GM19452 (cell line): ENCODE measurements around the gene OTOG.

ENCODE experiments used
- ATAC-seq: cut with Tn5 transposase; IDR thresholded peaks from one replicate; pipeline ENCODE4 v1.9.1; 2021; ENCODE audit not compliant: unreplicated experiment

OTOG gene

DNA sequence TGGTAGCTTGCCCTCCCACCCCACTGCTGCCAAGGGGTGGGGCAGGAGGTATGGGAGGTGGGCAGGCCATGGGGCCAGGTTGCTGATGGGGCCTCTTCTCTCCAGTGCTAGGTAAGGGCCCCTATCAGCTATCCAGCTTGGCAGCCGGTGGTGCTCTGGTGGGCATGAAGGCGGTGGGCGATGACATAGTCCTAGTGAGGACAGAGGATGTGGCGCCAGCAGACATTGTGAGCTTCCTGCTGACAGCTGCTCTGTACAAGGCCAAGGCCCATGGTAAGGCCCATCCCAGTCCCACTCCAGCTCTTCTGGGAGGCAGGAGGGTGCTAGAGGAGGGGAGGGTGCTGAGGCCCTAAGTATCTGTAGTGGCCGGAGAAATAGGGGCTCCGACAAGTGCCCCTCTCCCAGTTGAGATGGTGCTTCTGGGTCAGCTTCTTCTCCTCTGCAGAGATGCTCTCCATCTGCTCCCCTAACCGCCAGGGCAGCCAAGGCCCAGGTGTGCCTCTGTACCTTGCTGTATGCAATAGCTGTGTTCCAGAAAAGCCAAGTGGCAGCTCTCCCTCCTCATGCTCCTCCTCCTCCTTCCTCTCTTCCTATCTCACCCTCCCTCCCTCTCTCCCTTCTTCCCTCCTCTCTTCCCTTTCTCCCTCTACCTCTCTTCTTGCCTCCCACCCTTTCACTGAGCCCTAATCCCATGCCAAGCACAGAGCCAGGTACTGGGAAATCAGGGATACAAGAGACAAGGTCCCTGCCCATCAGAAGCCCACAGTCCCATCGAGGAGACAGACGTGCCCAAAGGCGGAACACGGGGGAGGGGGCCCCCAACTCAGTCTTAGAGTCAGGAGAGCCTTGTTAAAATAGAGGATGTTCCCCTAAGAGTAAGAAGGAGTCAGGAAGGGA is 55.3 kb downstream of the OTOG start:
- no peak for ATAC-seq

DNA sequence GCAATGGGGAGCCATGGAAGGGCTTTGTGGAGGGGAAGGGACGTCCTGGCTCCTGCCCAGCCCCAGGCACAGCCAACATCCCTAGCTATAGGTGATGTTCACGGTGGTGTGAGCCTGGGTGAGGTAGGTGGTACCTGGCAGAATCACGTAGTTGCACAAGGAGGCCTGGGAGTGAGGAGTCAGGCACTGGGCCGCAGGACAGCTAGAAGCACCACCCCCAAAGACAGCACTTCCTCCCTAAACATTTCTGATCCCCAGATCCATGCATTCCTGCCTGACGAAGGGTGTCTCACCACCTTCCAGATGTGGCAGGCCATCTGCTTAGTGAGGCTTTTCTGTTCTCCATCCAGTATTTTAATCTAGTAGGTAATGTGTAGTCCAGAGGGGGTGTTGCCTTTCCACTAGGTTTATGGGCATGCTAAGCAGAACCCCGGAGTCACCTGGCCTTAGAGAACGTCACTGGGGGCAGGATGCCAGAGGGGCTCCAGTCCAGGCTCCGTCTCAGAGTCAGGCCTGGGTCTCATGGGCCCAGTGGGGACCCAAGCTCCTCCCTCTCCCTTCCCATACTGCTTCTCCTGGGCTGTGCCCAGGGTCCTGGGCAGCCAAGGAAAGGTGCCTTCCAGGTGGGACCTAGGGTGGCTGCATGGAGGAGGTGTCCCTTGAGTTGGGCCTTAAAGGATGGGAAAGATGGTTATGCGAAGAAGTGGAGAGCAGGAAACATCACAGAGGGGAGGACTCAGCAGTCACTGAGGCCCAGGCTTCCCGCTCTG is 56.2 kb downstream of the OTOG start:
- ATAC-seq, result no peak

DNA sequence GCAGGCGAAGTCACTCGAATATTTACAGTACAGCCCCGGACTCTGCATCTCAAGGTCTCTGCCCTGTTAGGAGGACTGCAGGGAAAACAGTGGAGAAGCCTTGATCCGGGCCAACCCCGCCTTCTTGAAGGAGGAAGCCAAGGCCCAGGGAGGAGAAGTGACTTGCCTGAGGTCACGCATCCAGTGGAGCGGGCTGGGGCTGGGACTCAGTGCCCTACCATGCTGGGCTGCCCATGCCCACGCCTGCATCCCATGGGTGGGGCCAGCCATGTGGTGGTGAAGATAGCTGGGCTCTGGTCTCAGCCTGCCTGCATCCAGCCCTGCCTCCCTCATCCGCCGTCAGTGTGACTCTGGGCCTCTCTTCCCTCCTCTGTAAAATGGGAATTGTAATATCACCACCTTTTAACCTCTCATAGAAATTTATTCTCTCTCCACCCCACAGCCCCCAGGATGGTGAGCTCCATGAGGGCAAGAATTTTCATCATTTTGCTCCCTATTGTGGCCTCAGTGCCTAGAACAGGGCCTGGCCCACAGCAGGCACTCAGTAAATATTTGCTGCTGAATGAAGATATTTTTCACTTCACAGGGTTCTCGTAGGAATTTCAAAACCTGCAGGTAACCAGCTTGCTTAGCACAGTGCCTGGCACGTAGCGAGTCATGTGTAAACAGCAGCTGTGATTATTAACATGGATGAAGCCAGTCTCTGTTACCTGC is 57.3 kb downstream of the OTOG start:
- ATAC-seq, result no peak

DNA sequence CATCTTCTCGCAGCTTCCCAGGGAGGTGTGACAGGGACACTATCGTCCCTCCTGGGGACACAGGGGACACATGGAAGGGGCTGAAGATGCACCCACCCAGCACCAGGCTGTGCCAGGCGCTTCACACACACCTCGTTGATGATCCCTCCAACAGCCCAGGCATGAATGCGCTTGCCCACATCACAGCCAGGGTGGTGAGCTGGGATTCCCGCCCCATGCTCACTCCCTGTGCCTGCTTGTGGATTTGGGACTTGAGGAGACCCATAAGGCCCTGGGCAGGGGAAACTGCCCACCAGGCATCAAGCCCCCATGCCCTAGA is 57.8 kb downstream of the OTOG start:
- no peak for ATAC-seq

DNA sequence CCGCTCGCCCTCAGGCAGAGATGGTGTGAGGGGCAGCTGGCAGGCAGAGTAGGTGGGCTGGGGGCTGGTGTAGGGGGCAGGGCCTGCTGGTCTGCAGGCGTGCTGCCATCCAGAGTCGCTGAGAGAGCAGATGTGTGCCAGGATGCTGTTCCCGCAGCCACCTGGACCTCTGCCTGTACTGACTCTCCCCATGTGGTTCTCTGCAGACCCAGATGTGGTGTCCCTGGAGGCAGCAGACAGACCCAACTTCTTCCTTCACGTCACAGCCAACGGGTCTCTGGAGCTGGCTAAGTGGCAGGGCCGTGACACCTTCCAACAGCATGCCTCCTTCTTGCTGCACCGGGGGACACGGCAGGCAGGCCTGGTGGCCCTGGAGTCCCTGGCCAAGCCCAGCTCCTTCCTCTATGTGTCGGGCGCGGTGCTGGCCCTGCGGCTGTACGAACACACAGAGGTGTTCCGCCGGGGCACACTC is 58.6 kb downstream of the OTOG start:
- ATAC-seq, result no peak

DNA sequence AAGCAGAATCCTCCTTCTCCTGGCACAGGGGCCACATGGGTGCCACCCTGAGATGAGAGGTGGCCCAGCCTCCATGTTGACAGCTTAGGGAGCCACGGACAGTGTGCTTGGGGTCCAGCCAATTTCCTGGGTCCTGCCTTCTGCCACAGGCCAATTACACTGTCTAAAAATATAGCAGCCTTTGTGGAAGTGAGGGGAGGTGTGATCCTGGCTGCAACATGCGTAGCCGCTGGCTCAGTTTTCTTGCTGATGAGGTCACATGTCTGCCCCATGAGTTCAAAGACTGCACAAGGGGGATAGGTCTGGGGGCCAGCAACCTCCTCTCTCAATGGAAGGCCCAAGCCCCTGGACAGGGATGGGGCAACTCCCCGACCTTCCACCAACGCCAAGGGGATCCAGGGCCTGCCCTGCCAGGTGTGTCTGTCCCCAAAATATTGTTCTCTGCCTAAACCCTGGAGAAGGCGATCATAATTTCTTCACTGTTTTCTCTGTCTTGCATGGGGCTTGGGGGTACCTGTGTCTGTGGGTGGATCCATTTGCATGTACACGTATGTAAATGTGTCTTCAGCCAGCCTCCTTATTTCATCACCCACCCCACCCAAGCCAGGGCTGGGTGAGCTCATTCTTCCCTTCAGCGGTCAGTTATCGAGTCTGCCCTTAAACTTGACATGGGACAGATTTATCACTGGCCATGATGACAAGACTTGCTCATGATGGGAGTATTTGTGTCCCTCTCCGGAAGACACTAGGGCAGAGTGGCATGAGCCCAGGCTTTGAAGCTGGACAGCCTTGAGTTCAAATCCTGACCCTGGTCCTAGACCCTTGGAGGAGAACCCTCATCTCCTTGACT is 59.4 kb downstream of the OTOG start:
- no peak for ATAC-seq

DNA sequence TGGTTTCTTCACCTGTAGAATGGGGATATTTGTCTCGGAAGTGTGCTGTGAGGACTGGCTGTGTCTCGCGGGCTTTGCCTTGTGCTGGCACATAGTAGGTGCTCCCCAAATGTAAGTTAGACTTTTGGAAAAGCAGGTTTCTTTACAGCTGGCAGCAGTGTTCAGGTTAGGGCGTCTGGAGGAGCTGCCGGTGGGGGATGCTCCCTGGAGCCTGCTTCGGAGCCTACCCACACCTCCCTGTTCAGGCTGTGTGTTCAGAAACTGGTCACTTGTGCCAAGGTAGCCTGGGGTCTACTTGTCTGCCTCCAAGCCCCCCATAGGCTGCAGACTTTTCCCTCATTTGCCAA is 60.0 kb downstream of the OTOG start:
- no peak for ATAC-seq

DNA sequence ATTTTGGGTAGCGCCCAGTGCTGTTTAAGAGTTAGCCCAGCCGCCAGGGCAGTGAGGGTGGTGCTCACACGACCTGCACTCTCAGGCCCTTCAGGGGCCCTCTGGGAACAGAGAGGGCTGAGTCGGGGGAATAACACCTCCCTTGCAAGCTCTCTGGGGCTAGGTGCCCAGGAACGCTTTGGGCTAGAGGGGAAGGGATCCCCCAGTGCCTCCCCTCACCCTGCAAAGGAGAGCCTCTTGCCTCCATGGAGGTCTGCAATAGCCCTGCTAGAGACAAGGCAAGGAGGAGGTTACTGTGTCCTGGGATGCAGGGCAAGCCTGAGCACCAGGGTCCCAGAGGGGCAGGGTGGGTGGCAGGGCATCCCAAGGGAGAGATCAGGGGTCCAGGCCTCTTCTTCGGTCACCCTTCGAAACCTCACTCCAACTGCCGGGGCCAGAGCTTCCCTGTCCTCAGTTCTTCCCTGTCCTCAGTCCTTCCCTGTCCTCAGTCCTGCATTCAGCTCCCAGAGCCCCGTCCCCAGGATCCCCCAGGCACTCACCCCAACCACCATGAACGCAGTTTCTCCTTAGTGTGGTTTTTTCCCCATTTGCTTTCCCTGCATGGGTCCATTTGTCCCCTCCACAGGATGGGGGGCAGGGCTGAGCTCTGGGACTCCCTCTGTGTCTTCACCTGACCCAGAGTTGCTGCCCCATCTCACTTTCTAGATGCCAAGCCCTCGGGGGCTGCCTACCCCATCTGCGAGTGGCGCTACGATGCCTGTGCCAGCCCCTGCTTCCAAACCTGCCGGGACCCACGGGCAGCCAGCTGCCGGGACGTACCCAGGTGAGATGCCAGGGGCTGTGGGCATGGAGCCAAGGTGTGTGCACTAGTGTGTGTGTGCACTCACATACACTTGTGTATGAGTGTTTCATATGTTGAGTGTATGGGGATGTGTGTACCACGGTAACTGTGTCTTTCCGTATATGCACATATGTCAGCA is 60.8 kb downstream of the OTOG start:
- ATAC-seq, result no peak

DNA sequence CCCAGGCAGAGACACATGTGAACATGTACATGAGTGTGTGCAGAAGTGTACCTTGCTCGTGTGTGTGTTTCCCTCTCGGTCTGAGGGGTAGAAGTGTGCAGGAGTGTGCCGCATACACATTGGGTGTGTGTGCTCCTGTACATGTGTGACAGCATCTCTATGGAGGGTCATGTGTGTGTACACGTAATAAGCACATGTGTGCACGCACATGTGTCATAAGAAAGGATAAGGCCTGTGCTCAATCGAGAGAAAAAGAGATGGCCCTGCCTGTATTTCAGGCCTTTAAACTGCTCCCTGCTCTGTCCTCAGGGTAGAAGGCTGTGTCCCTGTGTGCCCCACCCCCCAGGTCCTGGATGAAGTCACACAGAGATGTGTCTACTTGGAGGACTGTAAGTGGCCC is 61.8 kb downstream of the OTOG start:
- no peak for ATAC-seq

DNA sequence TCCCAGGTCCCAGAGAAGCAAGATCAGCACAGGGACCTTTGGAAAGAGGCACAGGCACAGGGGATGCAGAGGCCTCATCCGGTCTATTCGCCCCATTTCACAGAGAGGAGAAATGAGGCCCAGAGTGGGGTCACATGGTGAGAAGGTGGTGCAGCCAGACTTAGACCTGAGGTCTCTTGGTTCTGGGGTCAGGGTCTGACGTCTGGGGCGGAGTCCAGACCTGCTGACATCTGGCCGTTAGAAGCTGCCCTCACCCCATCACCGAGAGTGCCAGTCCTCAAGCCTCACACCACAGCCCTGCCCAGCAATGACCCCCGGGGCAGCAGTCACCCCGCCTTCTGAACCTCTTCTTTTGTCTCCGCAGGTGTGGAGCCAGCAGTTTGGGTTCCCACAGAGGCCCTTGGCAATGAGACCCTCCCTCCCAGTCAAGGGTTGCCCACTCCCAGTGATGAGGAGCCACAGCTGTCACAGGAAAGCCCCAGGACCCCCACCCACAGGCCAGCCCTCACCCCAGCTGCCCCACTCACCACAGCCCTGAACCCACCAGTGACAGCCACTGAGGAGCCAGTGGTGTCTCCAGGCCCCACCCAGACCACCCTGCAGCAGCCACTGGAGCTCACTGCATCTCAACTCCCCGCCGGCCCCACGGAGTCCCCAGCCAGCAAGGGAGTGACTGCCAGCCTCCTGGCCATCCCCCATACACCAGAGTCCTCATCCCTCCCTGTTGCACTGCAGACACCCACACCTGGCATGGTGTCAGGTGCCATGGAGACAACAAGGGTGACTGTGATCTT is 62.4 kb downstream of the OTOG start:
- no peak for ATAC-seq

DNA sequence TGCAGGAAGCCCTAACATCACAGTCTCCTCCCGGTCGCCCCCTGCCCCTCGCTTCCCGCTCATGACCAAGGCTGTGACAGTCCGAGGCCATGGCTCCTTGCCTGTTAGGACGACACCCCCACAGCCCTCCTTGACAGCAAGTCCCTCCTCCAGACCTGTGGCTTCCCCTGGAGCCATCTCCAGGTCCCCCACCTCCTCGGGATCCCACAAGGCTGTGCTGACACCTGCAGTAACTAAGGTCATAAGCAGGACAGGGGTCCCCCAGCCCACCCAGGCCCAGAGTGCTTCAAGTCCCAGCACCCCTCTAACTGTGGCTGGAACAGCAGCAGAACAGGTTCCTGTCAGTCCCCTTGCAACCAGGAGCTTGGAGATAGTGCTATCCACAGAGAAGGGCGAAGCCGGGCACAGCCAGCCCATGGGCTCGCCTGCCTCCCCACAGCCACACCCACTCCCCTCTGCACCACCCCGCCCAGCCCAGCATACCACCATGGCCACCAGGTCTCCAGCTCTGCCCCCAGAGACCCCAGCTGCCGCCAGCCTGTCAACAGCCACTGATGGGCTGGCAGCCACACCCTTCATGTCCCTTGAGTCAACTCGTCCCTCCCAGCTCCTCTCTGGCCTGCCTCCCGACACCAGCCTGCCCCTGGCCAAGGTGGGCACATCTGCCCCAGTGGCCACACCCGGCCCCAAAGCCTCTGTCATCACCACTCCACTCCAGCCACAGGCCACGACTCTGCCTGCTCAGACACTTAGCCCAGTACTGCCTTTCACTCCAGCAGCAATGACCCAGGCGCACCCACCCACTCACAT is 63.2 kb downstream of the OTOG start:
- no peak for ATAC-seq

DNA sequence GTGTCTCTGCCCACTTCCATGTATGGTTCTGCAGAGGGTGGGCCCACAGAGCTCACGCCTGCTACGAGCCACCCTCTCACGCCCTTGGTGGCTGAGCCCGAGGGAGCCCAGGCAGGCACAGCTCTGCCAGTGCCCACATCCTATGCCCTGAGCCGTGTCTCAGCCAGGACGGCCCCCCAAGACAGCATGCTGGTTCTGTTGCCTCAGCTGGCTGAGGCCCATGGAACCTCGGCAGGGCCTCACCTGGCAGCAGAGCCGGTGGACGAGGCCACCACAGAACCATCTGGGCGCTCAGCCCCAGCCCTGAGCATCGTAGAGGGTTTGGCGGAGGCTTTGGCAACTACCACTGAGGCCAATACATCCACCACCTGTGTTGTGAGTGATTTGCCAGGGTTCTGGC is 64.0 kb downstream of the OTOG start:
- ATAC-seq, result no peak

DNA sequence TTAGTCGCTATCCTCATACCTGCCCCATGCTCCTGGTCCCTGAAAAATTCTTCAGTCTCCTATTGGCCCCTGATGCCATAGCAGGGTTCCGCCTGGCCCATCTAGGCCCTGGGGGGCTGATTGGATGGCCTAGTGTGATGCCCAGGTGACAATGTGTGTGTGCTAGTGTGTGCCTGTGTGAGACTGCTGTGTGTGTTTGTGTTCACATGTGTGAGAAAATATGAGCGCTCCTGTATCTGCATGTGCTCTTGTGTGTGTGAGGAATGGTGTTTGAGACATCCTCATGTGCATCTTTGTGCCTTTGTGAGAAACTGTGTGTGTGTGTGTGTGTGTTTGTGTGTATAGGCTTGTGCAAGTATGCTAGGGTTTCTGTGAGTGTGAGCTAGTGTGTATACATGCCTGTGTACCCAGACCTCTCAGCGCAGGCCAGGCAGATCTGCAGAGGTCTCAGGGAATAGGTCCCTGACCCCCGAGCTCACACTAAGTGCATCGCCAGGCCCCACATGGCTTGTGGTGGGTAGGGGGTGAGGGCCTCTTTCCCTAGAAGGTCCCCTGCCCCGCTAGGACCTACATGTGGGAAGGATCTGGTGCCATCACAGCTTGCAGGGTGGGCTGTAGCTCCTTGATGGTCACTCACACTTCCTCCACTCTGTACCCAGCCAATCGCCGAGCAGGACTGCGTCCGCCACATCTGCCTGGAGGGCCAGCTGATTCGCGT is 64.6 kb downstream of the OTOG start:
- ATAC-seq, result no peak

DNA sequence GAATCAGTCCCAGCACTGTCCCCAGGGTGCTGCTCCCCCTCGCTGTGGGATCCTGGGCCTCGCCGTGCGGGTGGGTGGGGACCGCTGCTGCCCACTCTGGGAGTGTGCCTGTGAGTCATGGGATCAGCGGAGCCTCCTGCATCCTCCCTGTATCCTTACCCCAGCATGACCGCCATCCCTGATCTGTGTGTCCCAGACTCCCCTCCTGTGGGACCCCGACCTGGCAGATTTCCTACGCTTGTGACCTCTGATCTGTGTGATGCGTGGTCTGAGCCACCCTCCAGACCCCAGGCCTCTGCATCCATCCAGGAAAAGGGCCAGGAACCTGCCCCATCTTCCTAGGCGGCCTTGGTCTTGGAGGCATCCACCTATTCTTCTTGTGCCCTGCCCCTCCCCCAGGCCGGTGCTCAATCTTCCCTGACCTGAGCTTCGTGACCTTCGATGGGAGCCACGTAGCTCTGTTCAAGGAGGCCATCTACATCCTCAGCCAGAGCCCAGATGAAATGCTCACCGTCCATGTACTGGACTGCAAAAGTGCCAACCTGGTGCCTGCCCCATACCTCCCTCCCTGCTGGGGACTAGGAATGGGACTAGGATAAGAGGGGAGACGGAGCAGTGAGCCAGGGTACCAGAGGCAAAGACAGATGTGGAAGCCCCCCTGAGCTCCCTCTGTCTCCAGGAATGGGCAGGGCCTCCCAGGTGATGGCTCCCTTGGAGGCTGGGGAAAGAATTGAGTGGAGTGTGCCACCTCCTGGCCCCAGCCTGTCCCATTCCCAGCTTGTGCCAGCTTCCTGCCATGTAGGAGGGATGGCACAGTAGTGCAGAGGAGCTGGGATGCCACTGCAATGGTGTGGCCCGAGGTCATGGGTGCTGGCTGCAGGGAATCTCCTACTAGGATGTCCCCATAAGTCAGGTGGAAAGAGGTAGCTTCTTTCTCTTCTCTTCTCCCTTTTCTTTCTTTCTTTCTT is 65.4 kb downstream of the OTOG start:
- ATAC-seq, result no peak

DNA sequence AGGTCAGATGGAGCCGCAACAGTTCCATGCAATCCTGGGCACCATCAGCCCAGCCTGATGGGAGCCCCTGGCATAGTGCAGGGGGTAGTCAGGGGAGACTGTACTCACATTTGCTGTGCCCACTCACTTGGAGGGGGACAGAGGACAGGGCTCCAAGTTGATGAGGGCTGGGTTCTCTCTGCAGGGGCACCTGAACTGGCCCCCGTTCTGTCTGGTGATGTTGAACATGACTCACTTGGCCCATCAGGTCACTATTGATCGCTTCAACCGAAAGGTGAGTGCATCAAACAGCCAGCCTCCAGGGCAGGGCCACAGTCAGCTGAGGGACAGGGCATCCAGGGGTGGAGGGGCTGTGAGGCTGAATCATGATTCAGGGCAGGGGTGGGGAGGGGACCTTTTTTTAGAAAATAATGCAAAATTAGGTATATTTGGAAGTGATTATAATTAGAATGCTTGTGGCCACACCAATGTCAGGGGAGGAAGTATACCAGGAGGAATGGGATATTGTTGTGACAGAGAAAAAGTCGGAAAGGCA is 66.4 kb downstream of the OTOG start:
- ATAC-seq, result no peak

DNA sequence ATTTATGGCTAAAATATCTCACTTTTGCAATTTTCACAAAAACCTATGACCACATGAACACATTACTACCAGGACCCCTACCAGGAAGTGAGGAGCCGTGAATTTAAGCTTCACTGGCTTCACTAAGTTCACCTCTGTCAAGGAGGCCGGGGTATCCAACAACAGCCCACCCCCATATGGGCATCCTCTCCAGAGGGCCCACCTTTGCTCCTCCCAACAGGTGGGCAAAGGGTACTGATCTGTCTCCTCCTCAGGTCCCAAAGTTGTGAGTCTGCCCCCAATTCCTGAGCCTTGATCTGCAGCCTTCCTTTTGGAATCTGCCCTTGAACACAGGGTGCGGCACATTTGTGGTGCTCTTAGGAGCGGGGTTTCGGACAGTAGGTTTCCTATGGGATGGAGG is 66.9 kb downstream of the OTOG start:
- no peak for ATAC-seq
